ENCODE results near the gene S100B.

GRCh38 chr21:46646541-46647154 is 41.8 kb upstream of the S100B start:
- TF ChIP-seq EP300 (IDR thresholded peaks at IDR 0.05) (no peak), POLR2A (IDR thresholded peaks at IDR 0.05) (no peak), CTCF (IDR thresholded peaks at IDR 0.05) (no peak)

All from tibial nerve (tissue), 4 donors.